Mesendoderm (in vitro differentiated cells): ENCODE results near the gene SNX1.

Experiments
- DNase-seq: peaks from one replicate; pipeline ENCODE4 v3.0.0; 2013
- H2AK5ac ChIP-seq: 2 replicates; pipeline ENCODE4 v1.6.1; 2013; ENCODE audit warnings: low read length, inconsistent platforms
- H2BK120ac ChIP-seq: 2 replicates; pipeline ENCODE4 v1.6.1; 2013; ENCODE audit warnings: low read depth, mild to moderate bottlenecking, low read length, moderate library complexity, mixed read lengths
- H2BK15ac ChIP-seq: replicated peaks from 2 replicates; pipeline ENCODE4 v1.6.1; 2013; ENCODE audit warnings: low read depth, mild to moderate bottlenecking, moderate library complexity
- H2BK5ac ChIP-seq: 2 replicates; pipeline ENCODE4 v1.6.1; 2013; ENCODE audit warnings: low read length, inconsistent platforms
- H3K18ac ChIP-seq: 2 replicates; pipeline ENCODE4 v1.6.1; 2013; ENCODE audit warnings: mild to moderate bottlenecking, low read length, mixed read lengths
- H3K23ac ChIP-seq: one replicate; pipeline ENCODE4 v1.6.1; 2013; ENCODE audit warnings: low read length
- H3K27ac ChIP-seq: 2 replicates; pipeline ENCODE4 v1.5.1; 2013; ENCODE audit warnings: low read depth, mild to moderate bottlenecking, inconsistent platforms, low read length, moderate library complexity
- H3K27me3 ChIP-seq: 2 replicates; pipeline ENCODE4 v1.6.1; 2013; ENCODE audit warnings: low read length, control low read depth, mild to moderate bottlenecking, inconsistent platforms; ENCODE audit not compliant: insufficient read depth, poor library complexity
- H3K36me3 ChIP-seq: 2 replicates; pipeline ENCODE4 v1.6.1; 2013; ENCODE audit warnings: low read length, inconsistent platforms; ENCODE audit not compliant: control insufficient read depth, insufficient read depth
- H3K4ac ChIP-seq: one replicate; pipeline ENCODE4 v1.6.1; 2013; ENCODE audit warnings: low read depth, mild to moderate bottlenecking, low read length, moderate library complexity
- H3K4me1 ChIP-seq: 2 replicates; pipeline ENCODE4 v1.6.1; 2013; ENCODE audit warnings: low read depth, low read length, inconsistent platforms; ENCODE audit not compliant: control insufficient read depth
- H3K4me2 ChIP-seq: 2 replicates; pipeline ENCODE4 v1.6.1; 2013; ENCODE audit warnings: low read length
- H3K4me3 ChIP-seq: 2 replicates; pipeline ENCODE4 v1.5.1; 2013; ENCODE audit warnings: mild to moderate bottlenecking, low read length
- H3K56ac ChIP-seq: one replicate; pipeline ENCODE4 v1.6.1; 2013; ENCODE audit warnings: low read length
- H3K79me1 ChIP-seq: 2 replicates; pipeline ENCODE4 v1.6.1; 2013; ENCODE audit warnings: low read length, inconsistent platforms
- H3K79me2 ChIP-seq: 2 replicates; pipeline ENCODE4 v1.6.1; 2013; ENCODE audit warnings: mild to moderate bottlenecking, low read length; ENCODE audit not compliant: control insufficient read depth, insufficient read depth
- H3K9ac ChIP-seq: 2 replicates; pipeline ENCODE4 v1.6.1; 2013; ENCODE audit warnings: low read length, inconsistent platforms
- H4K5ac ChIP-seq: one replicate; pipeline ENCODE4 v1.6.1; 2013; ENCODE audit warnings: low read length
- H4K8ac ChIP-seq: one replicate; pipeline ENCODE4 v1.6.1; 2013; ENCODE audit warnings: low read depth, mild to moderate bottlenecking, control low read depth, low read length, moderate library complexity
- WGBS: extraction: QIAGEN DNeasy Blood & Tissue Kit; methylation state at CpG from one replicate; pipeline ENCODE4 v1.1.7; 2013; ENCODE audit warnings: low lambda C conversion rate, missing lambda C conversion rate; ENCODE audit not compliant: insufficient coverage; ENCODE audit errors: extremely low coverage; 5-methylcytosine and 5-hydroxymethylcytosine counted together

Gene SNX1

DNA sequence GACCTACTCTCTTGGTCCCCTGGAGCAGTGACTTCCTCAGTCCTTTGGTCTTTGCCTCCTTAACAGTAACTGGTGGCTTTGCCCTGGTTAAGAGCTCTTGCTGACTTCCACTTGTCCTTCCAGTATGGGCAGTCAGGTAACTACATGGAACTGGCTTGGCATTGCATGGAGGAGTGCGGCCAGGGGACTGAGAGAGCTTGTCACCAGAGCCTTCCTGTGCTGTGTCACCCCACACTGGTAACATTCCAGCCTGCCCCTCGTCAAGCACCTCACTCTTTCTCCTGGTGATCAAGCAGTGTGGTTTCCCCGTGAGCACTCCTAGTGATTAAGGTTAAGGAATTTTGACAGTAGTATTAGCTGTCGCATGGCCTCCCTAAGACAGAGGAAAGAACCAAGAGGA, 36.4 kb downstream of the SNX1 start:
- Histone ChIP-seq H4K5ac (no peak overlapping the region), H2BK15ac (no peak overlapping the region), H3K27me3 (no peaks in the 10 kb centered on the region), H3K4me1 (no peaks in the 10 kb centered on the region), H3K56ac (no peak overlapping the region), H4K8ac (no peak overlapping the region), H3K18ac (no peak overlapping the region), H3K23ac (no peak overlapping the region), H3K4me2 (no peak overlapping the region), H2AK5ac (no peak overlapping the region), H2BK120ac (no peak overlapping the region), H3K4me3 (no peak overlapping the region), H3K4ac (no peak overlapping the region), H3K9ac (no peak overlapping the region), H3K36me3 (peaks cover 26% of the 10 kb centered on the region), H2BK5ac (no peak overlapping the region), H3K79me1 (no peaks in the 10 kb centered on the region), H3K79me2 (no peaks in the 10 kb centered on the region), H3K27ac (no peak overlapping the region)
- DNase-seq: no peak
- no CpG with 5 or more reads among the region's 4 CpGs for WGBS

DNA sequence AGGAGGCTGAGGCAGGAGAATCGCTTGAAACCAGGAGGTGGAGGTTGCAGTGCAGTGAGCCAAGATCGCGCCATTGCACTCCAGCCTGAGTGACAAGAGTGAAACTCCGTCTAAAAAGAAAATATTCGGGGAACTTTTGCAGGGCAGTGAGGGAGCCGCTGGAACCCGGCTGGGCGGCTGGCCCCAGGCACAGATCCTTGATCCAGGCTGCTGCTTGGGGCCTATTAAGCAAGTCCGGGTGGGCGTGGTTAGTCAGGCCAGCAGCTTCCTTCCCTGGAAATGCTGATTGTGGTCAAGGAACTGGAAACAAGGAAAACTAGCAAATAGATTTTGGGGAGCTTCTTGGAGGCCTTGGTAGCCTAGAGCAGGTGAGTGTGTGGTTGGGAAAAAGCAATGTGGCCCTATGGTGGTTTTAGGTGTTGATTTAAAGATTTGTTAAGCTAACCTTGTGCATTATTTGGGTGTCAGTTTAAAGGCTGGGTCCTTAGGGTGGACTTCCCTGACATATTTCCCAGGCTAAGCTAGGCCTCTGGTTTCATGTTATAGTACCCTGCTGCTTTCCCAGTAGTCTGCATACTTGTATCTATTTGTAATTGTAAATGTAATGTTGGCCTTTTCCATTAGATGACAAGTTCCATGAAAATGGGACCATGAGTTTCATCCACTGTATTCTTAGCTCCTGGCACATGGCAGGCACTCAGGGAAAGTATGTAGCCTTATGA, 38.0 kb downstream of the SNX1 start:
- Histone ChIP-seq H2BK5ac (no peak overlapping the region), H3K4ac (no peak overlapping the region), H3K36me3 (peaks cover 22% of the 10 kb centered on the region), H3K27me3 (no peaks in the 10 kb centered on the region), H4K8ac (no peak overlapping the region), H3K4me3 (no peak overlapping the region), H3K56ac (no peak overlapping the region), H3K27ac (no peak overlapping the region), H3K4me1 (no peaks in the 10 kb centered on the region), H3K9ac (no peak overlapping the region), H3K18ac (no peak overlapping the region), H3K4me2 (no peak overlapping the region), H2BK120ac (no peak overlapping the region), H3K23ac (no peak overlapping the region), H3K79me2 (no peaks in the 10 kb centered on the region), H2AK5ac (no peak overlapping the region), H3K79me1 (no peaks in the 10 kb centered on the region), H4K5ac (no peak overlapping the region), H2BK15ac (no peak overlapping the region)
- no CpG with 5 or more reads among the region's 10 CpGs for WGBS
- no peak for DNase-seq

DNA sequence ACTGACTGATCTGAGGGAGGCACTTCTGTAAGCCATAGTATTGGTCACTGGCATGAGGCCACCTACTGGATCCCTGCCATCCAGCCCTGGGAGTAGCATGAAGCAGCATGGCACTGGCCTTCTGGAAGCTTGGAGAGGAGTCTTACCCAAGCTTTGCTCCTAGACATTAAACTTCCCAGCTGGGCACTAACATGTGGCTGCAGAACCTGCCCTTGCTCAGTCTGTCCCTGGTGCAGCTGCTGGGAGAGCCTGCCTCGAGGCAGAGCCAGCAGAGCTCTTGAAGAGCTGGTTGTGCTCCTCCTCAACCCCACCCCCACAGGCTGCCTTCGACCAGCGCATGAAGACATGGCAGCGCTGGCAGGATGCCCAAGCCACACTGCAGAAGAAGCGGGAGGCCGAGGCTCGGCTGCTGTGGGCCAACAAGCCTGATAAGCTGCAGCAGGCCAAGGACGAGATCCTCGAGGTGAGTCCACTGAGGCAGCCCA, 38.6 kb downstream of the SNX1 start:
- Histone ChIP-seq H2AK5ac (no peak overlapping the region), H3K9ac (no peak overlapping the region), H4K5ac (no peak overlapping the region), H3K79me1 (no peaks in the 10 kb centered on the region), H4K8ac (no peak overlapping the region), H2BK15ac (no peak overlapping the region), H3K4ac (no peak overlapping the region), H3K4me1 (no peaks in the 10 kb centered on the region), H3K4me2 (no peak overlapping the region), H3K36me3 (peaks cover 22% of the 10 kb centered on the region), H2BK5ac (no peak overlapping the region), H3K56ac (no peak overlapping the region), H3K27me3 (no peaks in the 10 kb centered on the region), H3K23ac (no peak overlapping the region), H3K18ac (no peak overlapping the region), H2BK120ac (no peak overlapping the region), H3K27ac (no peak overlapping the region), H3K79me2 (no peaks in the 10 kb centered on the region), H3K4me3 (no peak overlapping the region)
- no CpG with 5 or more reads among the region's 9 CpGs for WGBS
- DNase-seq: no peak

DNA sequence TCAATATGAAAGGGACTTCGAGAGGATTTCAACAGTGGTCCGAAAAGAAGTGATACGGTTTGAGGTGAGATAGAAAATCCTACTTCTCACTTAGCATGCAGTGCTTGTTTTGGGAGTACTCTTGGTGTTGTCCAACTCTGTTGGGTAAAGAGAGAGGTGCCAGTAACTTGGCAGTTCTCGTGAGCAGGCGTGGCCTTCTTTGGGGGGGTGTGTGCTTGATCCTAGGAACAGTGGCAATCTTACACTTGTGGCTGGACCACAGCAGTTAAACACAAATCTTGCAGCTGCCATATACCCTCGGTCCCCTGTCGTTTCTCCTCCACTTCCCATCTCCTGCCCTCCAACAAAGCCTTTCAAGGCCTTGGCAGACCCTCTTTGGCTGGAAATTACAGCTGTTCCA, 40.6 kb downstream of the SNX1 start:
- DNase-seq: no peak
- Histone ChIP-seq H3K18ac (no peak overlapping the region), H3K4ac (no peak overlapping the region), H3K27me3 (no peaks in the 10 kb centered on the region), H3K27ac (no peak overlapping the region), H4K8ac (no peak overlapping the region), H3K4me3 (no peak overlapping the region), H4K5ac (no peak overlapping the region), H3K56ac (no peak overlapping the region), H3K4me1 (no peaks in the 10 kb centered on the region), H2BK120ac (no peak overlapping the region), H3K36me3 (peaks cover 15% of the 10 kb centered on the region), H2BK5ac (no peak overlapping the region), H2BK15ac (no peak overlapping the region), H3K23ac (no peak overlapping the region), H3K79me1 (no peaks in the 10 kb centered on the region), H3K79me2 (no peaks in the 10 kb centered on the region), H2AK5ac (no peak overlapping the region), H3K4me2 (no peak overlapping the region), H3K9ac (no peak overlapping the region)
- WGBS: no CpG with 5 or more reads among the region's 7 CpGs

DNA sequence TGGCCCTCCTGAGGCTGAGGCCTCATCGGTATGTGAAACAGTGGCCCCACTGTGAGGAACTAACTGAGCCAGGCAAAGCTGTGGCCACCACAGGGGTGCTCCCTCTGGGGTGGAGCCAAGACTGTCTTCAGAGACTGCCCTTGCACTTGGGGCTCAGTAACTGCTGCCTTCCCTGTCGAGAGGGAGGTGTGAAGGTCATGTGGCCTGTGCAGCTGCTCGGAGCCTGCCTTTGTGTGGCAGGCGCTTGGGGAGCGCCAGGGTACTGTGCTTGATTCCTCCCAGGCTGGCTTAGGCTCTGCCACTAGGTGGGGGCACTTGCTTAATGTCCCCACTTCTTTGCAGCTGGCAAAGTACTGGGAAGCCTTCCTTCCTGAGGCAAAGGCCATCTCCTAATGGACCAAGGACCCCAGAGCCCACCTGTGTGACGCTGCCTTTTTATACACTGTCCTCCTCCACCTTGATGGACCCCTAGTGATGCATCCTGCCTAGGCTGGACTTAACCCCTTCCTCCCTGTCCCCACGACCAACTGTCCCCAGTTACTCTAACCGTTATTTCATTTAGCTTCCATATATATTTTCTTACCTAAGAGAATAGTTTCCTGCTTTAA, 41.5 kb downstream of the SNX1 start:
- H2BK120ac ChIP-seq: no peak overlapping the region
- H3K56ac ChIP-seq: no peak overlapping the region
- H3K4me2 ChIP-seq: no peak overlapping the region
- no peaks in the 10 kb centered on the region for H3K4me1 ChIP-seq
- H4K8ac ChIP-seq: no peak overlapping the region
- no peak overlapping the region for H3K9ac ChIP-seq
- peaks cover 13% of the 10 kb centered on the region for H3K36me3 ChIP-seq
- H3K18ac ChIP-seq: no peak overlapping the region
- H3K4ac ChIP-seq: no peak overlapping the region
- H4K5ac ChIP-seq: no peak overlapping the region
- no peaks in the 10 kb centered on the region for H3K79me2 ChIP-seq
- H3K4me3 ChIP-seq: no peak overlapping the region
- H3K27me3 ChIP-seq: no peaks in the 10 kb centered on the region
- DNase-seq: no peak
- no peak overlapping the region for H2BK5ac ChIP-seq
- no peak overlapping the region for H2AK5ac ChIP-seq
- no peak overlapping the region for H3K23ac ChIP-seq
- H2BK15ac ChIP-seq: no peak overlapping the region
- WGBS: no CpG with 5 or more reads among the region's 8 CpGs
- no peaks in the 10 kb centered on the region for H3K79me1 ChIP-seq
- no peak overlapping the region for H3K27ac ChIP-seq
